A549 (cell line): ENCODE results near the gene NUP210.

Source experiments
- CHD4 ChIP-seq: fragments of 200-600 bp; sonication (generic); IDR thresholded peaks from 2 replicates; pipeline ENCODE4 v1.6.1; 2016; ENCODE audit warnings: antibody characterized with exemption, mild to moderate bottlenecking, borderline replicate concordance
- EP300 ChIP-seq, 2 experiments: fragments of >200 bp; sonication (Bioruptor Twin); formaldehyde crosslinking; IDR thresholded peaks; 2 replicates in 1 of 2; 3 replicates in 1 of 2; pipeline ENCODE4 v1.6.1; 2016 to 2017
- ESRRA ChIP-seq: fragments of 150-350 bp; IDR thresholded peaks from 2 replicates; pipeline ENCODE4 v1.6.1; 2014; ENCODE audit warnings: mild to moderate bottlenecking, low read length, borderline replicate concordance
- HDAC2 ChIP-seq: fragments of 200-600 bp; sonication (generic); IDR thresholded peaks from 2 replicates; pipeline ENCODE4 v1.6.1; 2016
- HOXB13 ChIP-seq: fragments of 250-450 bp; sonication (Bioruptor Pico); IDR thresholded peaks from 2 replicates; pipeline ENCODE4 v1.5.0; 2020; ENCODE audit warnings: low read depth, mild to moderate bottlenecking, moderate library complexity
- JUNB ChIP-seq: fragments of >200 bp; sonication (Bioruptor Twin); formaldehyde crosslinking; IDR thresholded peaks from 2 replicates; pipeline ENCODE4 v1.6.1; 2016
- POLR2A ChIP-seq: IDR thresholded peaks from 2 replicates; pipeline ENCODE4 v1.6.1; 2012; ENCODE audit warnings: mild to moderate bottlenecking, low read length
- RAD21 ChIP-seq, 2 experiments: fragments of >200 bp in 1 of 2; sonication (Bioruptor Twin) in 1 of 2; formaldehyde crosslinking in 1 of 2; IDR thresholded peaks in 1 of 2; conservative IDR thresholded peaks in 1 of 2; 2 replicates in 1 of 2; 3 replicates in 1 of 2; pipeline ENCODE4 v1.6.1; 2012 to 2018; ENCODE audit warnings: inconsistent platforms in 1 of 2
- RCOR1 ChIP-seq: fragments of 150-350 bp; IDR thresholded peaks from 2 replicates; pipeline ENCODE4 v1.6.1; 2014; ENCODE audit warnings: antibody characterized with exemption, low read length, low read depth
- RFX5 ChIP-seq: fragments of 450-650 bp; IDR thresholded peaks from 2 replicates; pipeline ENCODE4 v1.7.1; 2014; ENCODE audit warnings: antibody characterized with exemption, mild to moderate bottlenecking, moderate library complexity
- TF ChIP-seq, protein P1 (sequence below): fragments of 150-350 bp; IDR thresholded peaks from 2 replicates; pipeline ENCODE4 v1.6.1; 2014; ENCODE audit warnings: low read depth, mild to moderate bottlenecking, low read length
- TF ChIP-seq, protein P2 (sequence below): fragments of >200 bp; sonication (Bioruptor Twin); formaldehyde crosslinking; IDR thresholded peaks from 3 replicates; pipeline ENCODE4 v1.5.1; 2016

GRCh38 chr3:13286873-13287272 lies 133.2 kb downstream of the NUP210 start:
- TF ChIP-seq, protein P1, sequence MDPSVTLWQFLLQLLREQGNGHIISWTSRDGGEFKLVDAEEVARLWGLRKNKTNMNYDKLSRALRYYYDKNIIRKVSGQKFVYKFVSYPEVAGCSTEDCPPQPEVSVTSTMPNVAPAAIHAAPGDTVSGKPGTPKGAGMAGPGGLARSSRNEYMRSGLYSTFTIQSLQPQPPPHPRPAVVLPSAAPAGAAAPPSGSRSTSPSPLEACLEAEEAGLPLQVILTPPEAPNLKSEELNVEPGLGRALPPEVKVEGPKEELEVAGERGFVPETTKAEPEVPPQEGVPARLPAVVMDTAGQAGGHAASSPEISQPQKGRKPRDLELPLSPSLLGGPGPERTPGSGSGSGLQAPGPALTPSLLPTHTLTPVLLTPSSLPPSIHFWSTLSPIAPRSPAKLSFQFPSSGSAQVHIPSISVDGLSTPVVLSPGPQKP: no peak
- no peak for TF ChIP-seq POLR2A
- TF ChIP-seq, protein P2, sequence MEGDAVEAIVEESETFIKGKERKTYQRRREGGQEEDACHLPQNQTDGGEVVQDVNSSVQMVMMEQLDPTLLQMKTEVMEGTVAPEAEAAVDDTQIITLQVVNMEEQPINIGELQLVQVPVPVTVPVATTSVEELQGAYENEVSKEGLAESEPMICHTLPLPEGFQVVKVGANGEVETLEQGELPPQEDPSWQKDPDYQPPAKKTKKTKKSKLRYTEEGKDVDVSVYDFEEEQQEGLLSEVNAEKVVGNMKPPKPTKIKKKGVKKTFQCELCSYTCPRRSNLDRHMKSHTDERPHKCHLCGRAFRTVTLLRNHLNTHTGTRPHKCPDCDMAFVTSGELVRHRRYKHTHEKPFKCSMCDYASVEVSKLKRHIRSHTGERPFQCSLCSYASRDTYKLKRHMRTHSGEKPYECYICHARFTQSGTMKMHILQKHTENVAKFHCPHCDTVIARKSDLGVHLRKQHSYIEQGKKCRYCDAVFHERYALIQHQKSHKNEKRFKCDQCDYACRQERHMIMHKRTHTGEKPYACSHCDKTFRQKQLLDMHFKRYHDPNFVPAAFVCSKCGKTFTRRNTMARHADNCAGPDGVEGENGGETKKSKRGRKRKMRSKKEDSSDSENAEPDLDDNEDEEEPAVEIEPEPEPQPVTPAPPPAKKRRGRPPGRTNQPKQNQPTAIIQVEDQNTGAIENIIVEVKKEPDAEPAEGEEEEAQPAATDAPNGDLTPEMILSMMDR: no peak
- TF ChIP-seq RAD21 (conservative IDR thresholded peaks at IDR 0.05 in 1 of 2, IDR thresholded peaks at IDR 0.05 in 1 of 2): no peak
- TF ChIP-seq HDAC2: no peak
- TF ChIP-seq EP300 (IDR thresholded peaks at IDR 0.05): no peak
- no peak for TF ChIP-seq CHD4
- TF ChIP-seq RCOR1: no peak
- no peak for TF ChIP-seq RFX5
- TF ChIP-seq JUNB: no peak
- TF ChIP-seq HOXB13 (CRISPR knock-in tag): no peak
- no peak for TF ChIP-seq ESRRA
